A549 (cell line): ENCODE results near the gene CDYL. TPM values are rescaled to one million over a fixed set of nuclear protein-coding genes. Genes with fewer than 3 reads are reported as not detected.
A peak's percentile ranks its signal among the peaks of the same experiment; 100 is the strongest.

Source experiments
- ATAC-seq, 2 experiments: fragments of 200-7000 bp in 1 of 2; fragments of >200 bp in 1 of 2; cut with Nextera tagmentation in 1 of 2; cut with Tn5 transposase in 1 of 2; 3 replicates each; pipeline versions ENCODE4 v1.8.0 to v1.9.1; 2018 to 2020; ENCODE audit warnings: mild to moderate bottlenecking in 1 of 2, moderate library complexity in 1 of 2
- CTCF ChIA-PET: fragments of 300-600 bp; sonication (Branson Sonifier 250); formaldehyde crosslinking; extraction: SDS; loops from one replicate; lab custom pipeline; 2021; ENCODE audit warnings: antibody characterized with exemption, inconsistent platforms; lab: Yijun Ruan, JAX
- POLR2A ChIA-PET: fragments of 350-600 bp; formaldehyde crosslinking; extraction: SDS; loops from one replicate; lab custom pipeline; 2021; ENCODE audit warnings: antibody characterized with exemption, inconsistent platforms; lab: Yijun Ruan, JAX
- DNase-seq, 2 experiments: peaks; one replicate each; pipeline versions ENCODE4 v3.0.0 to v3.0.0-alpha.2; 2011 to 2016; ENCODE audit warnings: low read depth in 1 of 2, low spot score in 1 of 2
- FAIRE-seq: peaks from 2 replicates; lab custom pipeline; 2011; peaks lifted over from hg19 to GRCh38; lab: Jason Lieb, UNC
- H3K27ac ChIP-seq, 2 experiments: fragments of >200 bp; sonication (Bioruptor Twin); formaldehyde crosslinking; 3 replicates each; pipeline ENCODE4 v1.5.1; 2016 to 2017
- H3K4me1 ChIP-seq: fragments of >200 bp; sonication (Bioruptor Twin); formaldehyde crosslinking; 3 replicates; pipeline ENCODE4 v1.6.1; 2016
- H3K4me2 ChIP-seq: fragments of >200 bp; sonication (Bioruptor Twin); formaldehyde crosslinking; 3 replicates; pipeline ENCODE4 v1.6.1; 2016
- H3K4me3 ChIP-seq: fragments of >200 bp; sonication (Bioruptor Twin); formaldehyde crosslinking; 3 replicates; pipeline ENCODE4 v1.5.1; 2016
- H3K9me3 ChIP-seq: fragments of >200 bp; sonication (Bioruptor Twin); formaldehyde crosslinking; 3 replicates; pipeline ENCODE4 v1.6.1; 2016
- CBX2 ChIP-seq: fragments of 200-600 bp; sonication (generic); IDR thresholded peaks from 2 replicates; pipeline ENCODE4 v1.6.1; 2016; ENCODE audit warnings: low read depth, mild to moderate bottlenecking, borderline replicate concordance
- CBX8 ChIP-seq: fragments of 200-600 bp; sonication (generic); IDR thresholded peaks from 2 replicates; pipeline ENCODE4 v1.6.1; 2016
- CHD2 ChIP-seq: fragments of 150-350 bp; IDR thresholded peaks from 2 replicates; pipeline ENCODE4 v1.6.1; 2014; ENCODE audit warnings: low read length; ENCODE audit not compliant: partially characterized antibody
- CHD4 ChIP-seq: fragments of 200-600 bp; sonication (generic); IDR thresholded peaks from 2 replicates; pipeline ENCODE4 v1.6.1; 2016; ENCODE audit warnings: antibody characterized with exemption, mild to moderate bottlenecking, borderline replicate concordance
- E2F6 ChIP-seq: IDR thresholded peaks from 2 replicates; pipeline ENCODE4 v1.6.1; 2012; ENCODE audit warnings: low read depth, borderline replicate concordance
- EP300 ChIP-seq, 2 experiments: fragments of >200 bp; sonication (Bioruptor Twin); formaldehyde crosslinking; IDR thresholded peaks; 2 replicates in 1 of 2; 3 replicates in 1 of 2; pipeline ENCODE4 v1.6.1; 2016 to 2017
- FOSB ChIP-seq: fragments of 250-450 bp; sonication (Bioruptor Pico); IDR thresholded peaks from 2 replicates; pipeline ENCODE4 v1.5.0; 2020; ENCODE audit warnings: mild to moderate bottlenecking, moderate library complexity
- FOSL2 ChIP-seq, 2 experiments: fragments of 450-650 bp in 1 of 2; fragments of >200 bp in 1 of 2; sonication (Bioruptor Twin) in 1 of 2; formaldehyde crosslinking; IDR thresholded peaks; 2 replicates each; pipeline versions ENCODE4 v1.5.0 to v1.6.1; 2016 to 2020; ENCODE audit warnings: mild to moderate bottlenecking in 1 of 2, moderate library complexity in 1 of 2
- GATA3 ChIP-seq: IDR thresholded peaks from 2 replicates; pipeline ENCODE4 v1.6.1; 2012; ENCODE audit warnings: borderline replicate concordance
- HES2 ChIP-seq: fragments of >200 bp; sonication (Bioruptor Twin); formaldehyde crosslinking; IDR thresholded peaks from 2 replicates; pipeline ENCODE4 v1.6.1; 2016
- HEYL ChIP-seq: fragments of 250-450 bp; sonication (Bioruptor Pico); IDR thresholded peaks from 2 replicates; pipeline ENCODE4 v1.8.0; 2021; ENCODE audit warnings: mild to moderate bottlenecking, moderate library complexity
- HOXA7 ChIP-seq: fragments of 250-450 bp; sonication (Bioruptor Pico); IDR thresholded peaks from 2 replicates; pipeline ENCODE4 v1.5.0; 2020; ENCODE audit warnings: mild to moderate bottlenecking, moderate library complexity
- JUN ChIP-seq, 2 experiments: fragments of >200 bp; sonication (Bioruptor Twin); formaldehyde crosslinking; IDR thresholded peaks; 2 replicates in 1 of 2; 3 replicates in 1 of 2; pipeline ENCODE4 v1.6.1; 2016 to 2017
- KDM1A ChIP-seq: fragments of 200-600 bp; sonication (generic); IDR thresholded peaks from 2 replicates; pipeline ENCODE4 v1.6.1; 2016; ENCODE audit warnings: low read depth, mild to moderate bottlenecking
- KDM5A ChIP-seq: fragments of 200-600 bp; sonication (generic); IDR thresholded peaks from 2 replicates; pipeline ENCODE4 v1.6.1; 2016; ENCODE audit warnings: antibody characterized with exemption, mild to moderate bottlenecking
- MAFK ChIP-seq: fragments of 450-650 bp; IDR thresholded peaks from 2 replicates; pipeline ENCODE4 v1.6.1; 2014; ENCODE audit not compliant: partially characterized antibody
- MYC ChIP-seq: IDR thresholded peaks from 2 replicates; pipeline ENCODE4 v1.6.1; 2012; ENCODE audit warnings: mild to moderate bottlenecking, inconsistent platforms, low read length, improper control_type of control experiment, borderline replicate concordance
- NR3C1 ChIP-seq: fragments of >200 bp; sonication (Bioruptor Twin); formaldehyde crosslinking; IDR thresholded peaks from 3 replicates; pipeline ENCODE4 v1.6.1; 2017
- PHF8 ChIP-seq: fragments of 200-600 bp; sonication (generic); IDR thresholded peaks from 2 replicates; pipeline ENCODE4 v1.6.1; 2016; ENCODE audit warnings: low read depth, mild to moderate bottlenecking, antibody characterized with exemption, moderate library complexity, borderline replicate concordance
- POLR2A ChIP-seq: IDR thresholded peaks from 2 replicates; pipeline ENCODE4 v1.6.1; 2012; ENCODE audit warnings: mild to moderate bottlenecking, low read length
- RAD21 ChIP-seq, 2 experiments: fragments of >200 bp in 1 of 2; sonication (Bioruptor Twin) in 1 of 2; formaldehyde crosslinking in 1 of 2; IDR thresholded peaks in 1 of 2; conservative IDR thresholded peaks in 1 of 2; 2 replicates in 1 of 2; 3 replicates in 1 of 2; pipeline ENCODE4 v1.6.1; 2012 to 2018; ENCODE audit warnings: inconsistent platforms in 1 of 2
- RCOR1 ChIP-seq: fragments of 150-350 bp; IDR thresholded peaks from 2 replicates; pipeline ENCODE4 v1.6.1; 2014; ENCODE audit warnings: antibody characterized with exemption, low read length, low read depth
- RNF2 ChIP-seq: fragments of 200-600 bp; sonication (generic); IDR thresholded peaks from 2 replicates; pipeline ENCODE4 v1.6.1; 2016; ENCODE audit warnings: low read depth, mild to moderate bottlenecking, antibody characterized with exemption, moderate library complexity, borderline replicate concordance
- USF2 ChIP-seq: fragments of 450-650 bp; IDR thresholded peaks from 2 replicates; pipeline ENCODE4 v1.6.1; 2014; ENCODE audit warnings: antibody characterized with exemption
- ZC3H11A ChIP-seq: fragments of 450-650 bp; IDR thresholded peaks from 2 replicates; pipeline ENCODE4 v1.6.1; 2014; ENCODE audit warnings: antibody characterized with exemption, mild to moderate bottlenecking
- WGBS: methylation state at CpG from one replicate; pipeline ENCODE4 v1.1.6; 2017; ENCODE audit errors: missing lambda C conversion rate; 5-methylcytosine and 5-hydroxymethylcytosine counted together
- polyA plus RNA-seq, 4 experiments: library from polyadenylated mRNA; depleted of rRNA in 3 of 4; stranded (reverse); fragments of >200 nt; fragmentation: RNase III in 1 of 4; extraction: RNeasy Plus Mini Kit Qiagen cat#74134 plus additional on column Dnase treatment in 1 of 4; gene quantifications; 2 replicates in 3 of 4; 3 replicates in 1 of 4; pipeline ENCODE4 v1.2.3, GENCODE V29; 2011 to 2017
- TF ChIP-seq, protein P1 (sequence below): fragments of 150-350 bp; IDR thresholded peaks from 2 replicates; pipeline ENCODE4 v1.6.1; 2014; ENCODE audit warnings: low read depth, mild to moderate bottlenecking, low read length
- TF ChIP-seq, protein P2 (sequence below): IDR thresholded peaks from 2 replicates; pipeline ENCODE4 v1.6.1; 2012
- TF ChIP-seq, protein P3 (sequence below): fragments of 250-450 bp; sonication (Bioruptor Pico); IDR thresholded peaks from 2 replicates; pipeline ENCODE4 v1.5.0; 2020; ENCODE audit warnings: low read depth, mild to moderate bottlenecking, moderate library complexity
- TF ChIP-seq, protein P4 (sequence below): fragments of 200-600 bp; sonication (generic); IDR thresholded peaks from 2 replicates; pipeline ENCODE4 v1.6.1; 2016; ENCODE audit warnings: antibody characterized with exemption, mild to moderate bottlenecking, moderate library complexity

CDYL gene
- polyA plus RNA-seq, 2 of the 4 experiments (the other 2 are of a cell fraction): 18.6 to 42.7 TPM

- Histone ChIP-seq H3K27ac (peak overlapping the region; percentile 90 to 92), H3K4me3 (peak overlapping the region; percentile 4; the same call in 1 of the 3 replicates), H3K4me2 (peak overlapping the region; percentile 83), H3K9me3 (no peaks in the 10 kb centered on the region), H3K4me1 (peaks cover 38% of the 10 kb centered on the region)
- peak; percentile 93 to 97 for ATAC-seq
- DNase-seq: peak; percentile 68 to 82
- TF ChIP-seq HEYL (CRISPR knock-in tag) (no peak), MAFK (peak; percentile 62), CHD2 (no peak), HES2 (no peak), GATA3 (peak; percentile 28; the same call in 1 of the 2 replicates), FOSL2 (IDR thresholded peaks at IDR 0.05) (peak; percentile 61), FOSL2 (CRISPR knock-in tag; IDR thresholded peaks at IDR 0.05) (peak; percentile 78), E2F6 (peak; percentile 76), CBX2 (no peak), ZC3H11A (no peak), CBX8 (no peak), POLR2A (no peak), PHF8 (no peak), HOXA7 (CRISPR knock-in tag) (no peak), FOSB (CRISPR knock-in tag) (no peak), RAD21 (conservative IDR thresholded peaks at IDR 0.05 in 1 of 2, IDR thresholded peaks at IDR 0.05 in 1 of 2) (peak; percentile 11 to 30; a peak in 3 of 5 replicates), CHD4 (no peak), RNF2 (no peak), KDM1A (no peak), JUN (IDR thresholded peaks at IDR 0.05) (peak in 1 of 2 experiments; percentile 50; a peak in 1 of 5 replicates)
- TF ChIP-seq, protein P1, sequence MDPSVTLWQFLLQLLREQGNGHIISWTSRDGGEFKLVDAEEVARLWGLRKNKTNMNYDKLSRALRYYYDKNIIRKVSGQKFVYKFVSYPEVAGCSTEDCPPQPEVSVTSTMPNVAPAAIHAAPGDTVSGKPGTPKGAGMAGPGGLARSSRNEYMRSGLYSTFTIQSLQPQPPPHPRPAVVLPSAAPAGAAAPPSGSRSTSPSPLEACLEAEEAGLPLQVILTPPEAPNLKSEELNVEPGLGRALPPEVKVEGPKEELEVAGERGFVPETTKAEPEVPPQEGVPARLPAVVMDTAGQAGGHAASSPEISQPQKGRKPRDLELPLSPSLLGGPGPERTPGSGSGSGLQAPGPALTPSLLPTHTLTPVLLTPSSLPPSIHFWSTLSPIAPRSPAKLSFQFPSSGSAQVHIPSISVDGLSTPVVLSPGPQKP: no peak
- TF ChIP-seq, protein P2, sequence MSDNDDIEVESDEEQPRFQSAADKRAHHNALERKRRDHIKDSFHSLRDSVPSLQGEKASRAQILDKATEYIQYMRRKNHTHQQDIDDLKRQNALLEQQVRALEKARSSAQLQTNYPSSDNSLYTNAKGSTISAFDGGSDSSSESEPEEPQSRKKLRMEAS: peak; percentile 88
- WGBS: 17% methylated on average over 10 of the region's 10 CpGs
- POLR2A ChIA-PET: interaction anchor here (0.6 kb wide), 2 partner anchors 44 to 185 kb away, joined by 4 to 8 read pairs; no protein-coding TSS in a partner anchor
- FAIRE-seq: no peak
- CTCF ChIA-PET: interaction anchor here (0.6 to 1.4 kb wide), 3 partner anchors 21 to 120 kb away, joined by 3 to 4 read pairs (median 3); no protein-coding TSS in a partner anchor
Measured at GRCh38 chr6:4732691-4733315, 43.4 kb upstream of the CDYL start.

GRCh38 chr6:4736371-4736873 lies 39.8 kb upstream of the CDYL start:
- H3K9me3 ChIP-seq: no peaks in the 10 kb centered on the region
- no peak for DNase-seq
- H3K4me2 ChIP-seq: no peak overlapping the region
- ChIA-PET POLR2A (no interaction called here), CTCF (no interaction called here)
- no peak for FAIRE-seq
- peaks cover 33% of the 10 kb centered on the region for H3K4me1 ChIP-seq
- no peak for ATAC-seq
- H3K4me3 ChIP-seq: no peak overlapping the region
- H3K27ac ChIP-seq: no peak overlapping the region
- 93% methylated on average over 1 of the region's 1 CpG for WGBS
- no peak for TF ChIP-seq KDM5A
- TF ChIP-seq CHD2: no peak
- no peak for TF ChIP-seq NR3C1
- TF ChIP-seq RCOR1: no peak
- no peak for TF ChIP-seq USF2
- TF ChIP-seq GATA3: no peak
- no peak for TF ChIP-seq CBX8
- no peak for TF ChIP-seq RAD21 (conservative IDR thresholded peaks at IDR 0.05 in 1 of 2, IDR thresholded peaks at IDR 0.05 in 1 of 2)
- TF ChIP-seq, protein P3, sequence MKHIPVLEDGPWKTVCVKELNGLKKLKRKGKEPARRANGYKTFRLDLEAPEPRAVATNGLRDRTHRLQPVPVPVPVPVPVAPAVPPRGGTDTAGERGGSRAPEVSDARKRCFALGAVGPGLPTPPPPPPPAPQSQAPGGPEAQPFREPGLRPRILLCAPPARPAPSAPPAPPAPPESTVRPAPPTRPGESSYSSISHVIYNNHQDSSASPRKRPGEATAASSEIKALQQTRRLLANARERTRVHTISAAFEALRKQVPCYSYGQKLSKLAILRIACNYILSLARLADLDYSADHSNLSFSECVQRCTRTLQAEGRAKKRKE (CRISPR knock-in tag): no peak
- TF ChIP-seq MYC: no peak
- no peak for TF ChIP-seq JUN (IDR thresholded peaks at IDR 0.05)
- TF ChIP-seq, protein P4, sequence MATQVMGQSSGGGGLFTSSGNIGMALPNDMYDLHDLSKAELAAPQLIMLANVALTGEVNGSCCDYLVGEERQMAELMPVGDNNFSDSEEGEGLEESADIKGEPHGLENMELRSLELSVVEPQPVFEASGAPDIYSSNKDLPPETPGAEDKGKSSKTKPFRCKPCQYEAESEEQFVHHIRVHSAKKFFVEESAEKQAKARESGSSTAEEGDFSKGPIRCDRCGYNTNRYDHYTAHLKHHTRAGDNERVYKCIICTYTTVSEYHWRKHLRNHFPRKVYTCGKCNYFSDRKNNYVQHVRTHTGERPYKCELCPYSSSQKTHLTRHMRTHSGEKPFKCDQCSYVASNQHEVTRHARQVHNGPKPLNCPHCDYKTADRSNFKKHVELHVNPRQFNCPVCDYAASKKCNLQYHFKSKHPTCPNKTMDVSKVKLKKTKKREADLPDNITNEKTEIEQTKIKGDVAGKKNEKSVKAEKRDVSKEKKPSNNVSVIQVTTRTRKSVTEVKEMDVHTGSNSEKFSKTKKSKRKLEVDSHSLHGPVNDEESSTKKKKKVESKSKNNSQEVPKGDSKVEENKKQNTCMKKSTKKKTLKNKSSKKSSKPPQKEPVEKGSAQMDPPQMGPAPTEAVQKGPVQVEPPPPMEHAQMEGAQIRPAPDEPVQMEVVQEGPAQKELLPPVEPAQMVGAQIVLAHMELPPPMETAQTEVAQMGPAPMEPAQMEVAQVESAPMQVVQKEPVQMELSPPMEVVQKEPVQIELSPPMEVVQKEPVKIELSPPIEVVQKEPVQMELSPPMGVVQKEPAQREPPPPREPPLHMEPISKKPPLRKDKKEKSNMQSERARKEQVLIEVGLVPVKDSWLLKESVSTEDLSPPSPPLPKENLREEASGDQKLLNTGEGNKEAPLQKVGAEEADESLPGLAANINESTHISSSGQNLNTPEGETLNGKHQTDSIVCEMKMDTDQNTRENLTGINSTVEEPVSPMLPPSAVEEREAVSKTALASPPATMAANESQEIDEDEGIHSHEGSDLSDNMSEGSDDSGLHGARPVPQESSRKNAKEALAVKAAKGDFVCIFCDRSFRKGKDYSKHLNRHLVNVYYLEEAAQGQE: no peak
- no peak for TF ChIP-seq EP300 (IDR thresholded peaks at IDR 0.05)
- no peak for TF ChIP-seq HEYL (CRISPR knock-in tag)
